Measurements from ENCODE around the gene TRAPPC1. TPM values are rescaled to one million over a fixed set of nuclear protein-coding genes. Genes with fewer than 3 reads are reported as not detected.

TRAPPC1 gene
- total RNA-seq, 1 donor from 2014 or later, result 95.3 TPM

GRCh38 chr17:7929158-7930023, 2.4 kb downstream of the TRAPPC1 start, which contains the start of gene KCNAB3:
Gene KCNAB3, minus strand, starts transcription at chr17:7929856. Its CDS starts 421 bp downstream, at chr17:7929435.
- DNase-seq (ENCODE audit: low read depth), result no peak

GRCh38 chr17:7927596-7927995, 4.2 kb downstream of the TRAPPC1 start:
- no peak for DNase-seq (ENCODE audit: low read depth)
- TF ChIP-seq, protein P1, sequence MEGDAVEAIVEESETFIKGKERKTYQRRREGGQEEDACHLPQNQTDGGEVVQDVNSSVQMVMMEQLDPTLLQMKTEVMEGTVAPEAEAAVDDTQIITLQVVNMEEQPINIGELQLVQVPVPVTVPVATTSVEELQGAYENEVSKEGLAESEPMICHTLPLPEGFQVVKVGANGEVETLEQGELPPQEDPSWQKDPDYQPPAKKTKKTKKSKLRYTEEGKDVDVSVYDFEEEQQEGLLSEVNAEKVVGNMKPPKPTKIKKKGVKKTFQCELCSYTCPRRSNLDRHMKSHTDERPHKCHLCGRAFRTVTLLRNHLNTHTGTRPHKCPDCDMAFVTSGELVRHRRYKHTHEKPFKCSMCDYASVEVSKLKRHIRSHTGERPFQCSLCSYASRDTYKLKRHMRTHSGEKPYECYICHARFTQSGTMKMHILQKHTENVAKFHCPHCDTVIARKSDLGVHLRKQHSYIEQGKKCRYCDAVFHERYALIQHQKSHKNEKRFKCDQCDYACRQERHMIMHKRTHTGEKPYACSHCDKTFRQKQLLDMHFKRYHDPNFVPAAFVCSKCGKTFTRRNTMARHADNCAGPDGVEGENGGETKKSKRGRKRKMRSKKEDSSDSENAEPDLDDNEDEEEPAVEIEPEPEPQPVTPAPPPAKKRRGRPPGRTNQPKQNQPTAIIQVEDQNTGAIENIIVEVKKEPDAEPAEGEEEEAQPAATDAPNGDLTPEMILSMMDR (conservative IDR thresholded peaks at IDR 0.05; ENCODE audit: low read depth, low read length), result no peak
- no peak overlapping the region for H3K4me3 ChIP-seq (ENCODE audit: low read depth, low read length)

More at GRCh38 chr17:7929158-7930023, 2.4 kb downstream of the TRAPPC1 start, which contains the start of gene KCNAB3:
- no peak within 1 kb of the TSS for H3K4me3 ChIP-seq (ENCODE audit: low read depth, low read length)
- TF ChIP-seq, protein P1 (conservative IDR thresholded peaks at IDR 0.05; ENCODE audit: low read depth, low read length), result no peak

GRCh38 chr17:7922845-7923628, 8.7 kb downstream of the TRAPPC1 start:
- no peak for DNase-seq (ENCODE audit: low read depth)
- TF ChIP-seq, protein P1 (conservative IDR thresholded peaks at IDR 0.05; ENCODE audit: low read depth, low read length), result no peak
- peak overlapping the region; percentile 48 for H3K4me3 ChIP-seq (ENCODE audit: low read depth, low read length)

GRCh38 chr17:7922269-7922844, 9.4 kb downstream of the TRAPPC1 start:
- TF ChIP-seq, protein P1 (conservative IDR thresholded peaks at IDR 0.05; ENCODE audit: low read depth, low read length), result no peak
- no peak for DNase-seq (ENCODE audit: low read depth)
- H3K4me3 ChIP-seq (ENCODE audit: low read depth, low read length), result peak overlapping the region; percentile 48

- TF ChIP-seq, protein P1 (conservative IDR thresholded peaks at IDR 0.05; ENCODE audit: low read depth, low read length), result no peak
Observed at GRCh38 chr17:7916808-7917207, 14.9 kb downstream of the TRAPPC1 start.

DNA sequence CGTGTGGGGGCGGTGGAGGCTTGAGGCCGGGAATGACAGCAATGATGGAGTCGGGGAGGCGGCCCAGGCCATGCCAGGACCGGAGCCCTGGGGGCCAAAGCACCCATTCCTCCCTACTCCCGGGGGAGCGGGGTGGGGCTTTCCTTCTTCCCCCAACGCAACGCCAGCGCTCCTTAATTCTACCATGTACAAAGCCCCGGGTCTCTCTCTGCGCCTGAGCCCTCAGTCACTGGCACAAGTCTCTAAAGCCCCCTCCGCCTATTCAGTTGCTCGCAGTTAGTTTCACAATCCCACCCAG, 15.4 kb downstream of the TRAPPC1 start:
- TF ChIP-seq, protein P1 (conservative IDR thresholded peaks at IDR 0.05; ENCODE audit: low read depth, low read length), result no peak
- DNase-seq (ENCODE audit: low read depth), result no peak
- H3K4me3 ChIP-seq (ENCODE audit: low read depth, low read length), result peak overlapping the region; percentile 65

More at GRCh38 chr17:7916808-7917207, 14.9 kb downstream of the TRAPPC1 start:
- H3K4me3 ChIP-seq (ENCODE audit: low read depth, low read length), result no peak overlapping the region
- no peak for DNase-seq (ENCODE audit: low read depth)

Measured in epithelial cell of proximal tubule (primary cell).